Measurements from ENCODE around the gene TM9SF3. TPM values are rescaled to one million over a fixed set of nuclear protein-coding genes. Genes with fewer than 3 reads are reported as not detected.
"Not testable (repeated sequence)": the region's sequence is repeated elsewhere in the genome, so short reads cannot be mapped to it uniquely, and the experiment has no call there.

The TM9SF3 gene
- total RNA-seq, 1 experiment from 2014 or later: 59.5 TPM

- no peak for DNase-seq (ENCODE audit: low read depth)
These were observed 13.5 kb upstream of the TM9SF3 start for GRCh38 chr10:96600337-96600736.

DNA sequence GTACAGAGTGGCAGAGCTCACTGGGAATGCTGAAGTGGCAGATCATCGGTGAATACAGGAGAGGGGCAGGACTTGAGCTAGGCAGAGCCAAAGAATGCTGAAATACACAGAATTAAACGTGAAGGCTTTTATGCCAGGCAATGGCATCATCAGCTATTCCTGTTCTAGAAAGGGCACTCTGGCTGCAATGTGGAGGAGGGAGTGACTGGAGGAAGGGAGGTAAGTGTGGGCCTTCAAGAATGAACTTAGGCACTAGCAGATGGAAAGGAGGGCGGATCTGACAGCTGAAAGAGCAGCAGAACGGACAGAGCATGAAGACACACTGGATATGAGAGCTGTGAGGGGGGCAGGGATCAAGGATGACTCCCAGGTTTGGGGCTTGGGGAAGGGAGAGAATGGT lies 12.0 kb upstream of the TM9SF3 start:
- DNase-seq (ENCODE audit: low read depth): no peak

DNA sequence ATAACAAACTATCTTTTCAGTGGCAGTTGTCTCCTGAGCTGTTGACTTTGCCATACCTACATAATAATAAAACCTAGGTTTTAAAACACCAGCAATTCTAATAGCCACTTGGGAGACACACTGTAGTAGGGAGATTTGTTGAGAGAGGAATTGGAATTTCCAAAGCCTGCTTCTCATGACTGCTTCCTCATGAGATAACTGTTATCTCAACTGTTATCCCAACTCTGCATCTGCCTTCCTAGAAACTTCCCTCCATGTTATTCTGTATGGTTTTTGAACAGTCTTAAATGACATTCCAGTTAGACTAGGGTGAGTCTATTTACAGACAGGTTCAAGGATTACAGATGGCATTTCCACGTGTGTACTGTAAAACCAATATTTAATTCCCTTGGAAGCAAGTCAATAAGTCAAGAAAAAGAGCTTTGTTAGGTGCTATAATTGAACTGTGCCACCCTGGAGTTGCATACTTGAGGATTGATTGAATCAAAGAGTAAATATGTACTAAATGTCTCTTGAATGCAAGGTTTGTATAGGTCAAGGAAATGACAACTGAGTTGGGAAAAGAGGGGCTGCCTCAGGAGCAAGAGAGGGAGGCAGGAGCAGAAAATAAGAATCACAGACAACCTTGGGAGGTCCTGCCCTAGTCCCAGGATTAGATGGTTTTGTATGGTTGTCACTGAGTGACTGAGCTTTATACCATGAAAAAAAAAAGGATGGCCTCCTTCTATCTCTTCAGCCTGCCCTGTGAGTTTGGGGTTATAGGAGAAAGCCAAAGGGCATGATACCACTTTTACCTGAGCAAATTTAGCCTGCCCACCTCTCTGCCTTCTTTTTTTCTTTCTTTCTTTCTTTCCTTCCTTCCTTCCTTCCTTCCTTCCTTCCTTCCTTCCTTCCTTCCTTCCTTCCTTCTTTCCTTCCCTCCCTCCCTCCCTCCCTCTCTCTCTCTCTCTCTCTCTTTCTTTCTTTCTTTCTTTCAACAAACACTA lies 9.9 kb upstream of the TM9SF3 start:
- DNase-seq (ENCODE audit: low read depth): no peak

DNA sequence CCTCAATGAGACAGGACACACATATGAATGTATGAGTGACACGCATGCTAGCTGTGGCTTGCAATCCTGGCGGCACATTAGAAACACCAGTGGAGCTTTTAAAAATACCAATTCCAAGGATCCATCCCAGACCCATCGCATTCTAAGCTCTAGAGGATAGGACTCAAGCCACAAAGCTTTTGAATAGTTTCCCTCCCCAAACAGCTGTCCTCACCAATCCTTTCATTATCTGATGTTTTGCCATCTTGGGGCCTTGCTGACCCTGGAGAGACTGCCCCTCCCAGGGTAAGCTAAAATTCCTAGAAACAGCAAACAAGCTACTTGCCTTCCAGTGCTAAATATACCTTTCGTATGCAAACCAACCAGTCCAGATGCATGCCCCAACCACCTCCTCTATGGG lies 8.9 kb upstream of the TM9SF3 start:
- DNase-seq (ENCODE audit: low read depth): no peak

DNA sequence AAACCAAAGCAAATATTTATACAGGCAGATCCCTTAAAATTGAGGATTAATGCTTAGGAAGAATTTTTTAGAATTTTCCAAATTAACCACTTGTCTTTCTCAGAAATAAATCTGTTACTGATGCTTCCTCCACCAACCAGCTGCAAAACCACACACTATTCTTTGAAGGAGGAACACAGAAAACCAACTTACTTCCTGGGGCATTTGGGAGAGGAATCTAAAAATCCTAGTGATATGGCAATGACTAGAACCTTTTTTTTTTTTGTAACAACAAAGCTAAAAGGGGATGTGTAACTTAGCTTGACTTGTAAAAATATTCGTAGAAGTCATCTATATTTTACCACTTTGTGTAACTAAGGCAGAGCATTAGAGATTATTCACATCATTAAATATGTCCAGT lies 5.1 kb upstream of the TM9SF3 start:
- DNase-seq (ENCODE audit: low read depth): no peak

DNA sequence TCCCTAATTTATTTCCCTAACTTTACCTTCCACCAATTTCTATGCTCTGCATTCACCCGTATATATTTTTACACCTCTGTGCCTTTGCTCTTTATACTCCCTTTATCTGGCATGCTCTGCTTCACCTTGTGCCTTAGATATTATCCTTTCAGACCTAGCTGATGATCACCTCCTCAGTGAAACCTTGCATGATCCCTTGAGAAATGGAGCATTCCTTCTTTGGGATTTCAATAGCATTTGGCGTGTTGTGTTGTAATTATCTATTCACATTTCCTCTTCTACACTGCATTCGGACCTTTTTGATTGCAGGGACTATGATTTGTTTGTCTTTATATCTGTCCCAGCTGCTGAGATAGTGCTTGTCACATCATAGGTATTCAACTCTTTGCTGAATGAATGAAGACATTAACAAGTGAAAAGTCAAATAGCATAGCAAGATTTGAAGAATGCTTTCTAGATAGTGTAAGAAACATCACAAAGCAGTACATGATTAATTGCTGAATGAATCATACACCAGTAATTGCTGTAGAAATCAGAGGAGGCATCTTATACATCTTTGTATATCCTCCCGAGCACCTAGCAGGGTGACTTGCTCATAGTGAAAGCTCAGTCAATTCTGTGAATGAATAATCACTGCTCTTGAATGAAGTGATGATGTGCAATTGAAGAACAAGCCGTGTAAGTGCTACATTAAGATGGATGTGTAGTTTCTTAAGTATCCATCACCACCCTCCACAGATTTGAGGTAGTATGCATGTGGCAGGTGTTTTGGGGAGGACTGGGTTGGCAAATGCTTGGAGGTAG lies 2.0 kb upstream of the TM9SF3 start:
- peak; percentile 30 for DNase-seq (ENCODE audit: low read depth)

DNA sequence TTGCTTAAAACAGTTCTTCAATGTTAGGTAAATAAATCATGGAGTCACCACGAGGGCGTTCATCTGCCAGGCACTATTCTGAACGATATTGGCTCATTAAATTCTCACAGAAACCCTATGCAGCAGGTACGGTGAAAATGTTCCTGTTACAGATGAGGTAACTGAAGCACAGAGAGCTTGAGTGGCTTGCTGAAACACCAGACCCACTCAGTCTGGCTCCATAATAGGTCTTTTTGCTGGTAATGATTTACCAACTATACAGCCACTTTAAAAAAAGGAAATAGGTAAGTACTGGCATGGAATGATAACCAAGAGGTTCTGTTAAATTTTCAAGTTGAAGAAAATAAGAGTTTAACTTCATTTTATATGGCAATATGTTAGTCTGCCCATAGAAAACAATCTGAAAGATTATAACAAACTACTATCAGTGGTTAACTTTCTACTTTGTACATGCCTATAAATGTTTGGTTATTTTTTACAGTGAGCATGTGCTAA lies 1.3 kb upstream of the TM9SF3 start:
- no peak for DNase-seq (ENCODE audit: low read depth)

GRCh38 chr10:96587264-96588059 lies 650 bp upstream of the TM9SF3 start:
- DNase-seq (ENCODE audit: low read depth): peak; percentile 82

GRCh38 chr10:96585736-96586418 lies 935 bp downstream of the TM9SF3 start:
- DNase-seq (ENCODE audit: low read depth): peak; percentile 2

DNA sequence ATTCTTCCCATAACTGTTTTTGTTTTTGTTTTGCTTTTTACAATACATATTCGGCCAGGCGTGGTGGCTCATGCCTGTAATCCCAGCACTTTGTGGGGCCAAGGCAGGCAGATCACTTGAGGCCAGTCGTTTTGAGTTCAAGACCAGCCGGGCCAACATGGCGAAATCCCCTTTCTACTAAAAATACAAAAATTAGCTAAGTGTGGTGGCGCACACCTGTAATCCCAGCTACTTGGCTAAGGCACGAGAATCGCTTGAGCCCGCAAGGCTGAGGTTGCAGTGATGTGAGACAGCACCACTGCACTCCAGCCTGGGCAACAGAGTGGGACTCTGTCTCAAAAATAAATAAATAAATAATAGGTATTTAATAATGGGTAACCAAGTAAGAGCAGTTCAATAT lies 2.3 kb downstream of the TM9SF3 start:
- DNase-seq (ENCODE audit: low read depth): no peak

GRCh38 chr10:96584035-96584434 lies 2.8 kb downstream of the TM9SF3 start:
- no peak for DNase-seq (ENCODE audit: low read depth)

GRCh38 chr10:96579133-96579532 lies 7.7 kb downstream of the TM9SF3 start:
- no peak for DNase-seq (ENCODE audit: low read depth)

DNA sequence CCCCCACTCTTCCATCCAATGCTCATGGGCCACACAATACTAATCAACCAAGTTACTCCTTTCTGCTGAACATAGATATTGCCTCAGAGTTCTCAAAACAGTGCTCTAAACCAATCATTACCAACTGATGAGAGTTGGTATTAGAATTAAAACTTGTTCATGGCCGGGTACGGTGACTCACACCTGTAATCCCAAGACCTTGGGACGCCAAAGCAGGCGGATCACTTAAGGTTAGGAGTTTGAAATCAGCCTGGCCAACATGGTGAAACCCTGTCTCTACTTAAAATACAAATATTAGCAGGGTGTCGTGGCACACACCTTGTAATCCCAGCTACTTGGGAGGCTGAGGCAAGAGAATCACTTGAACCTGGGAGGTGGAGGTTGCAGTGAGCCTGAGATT lies 8.2 kb downstream of the TM9SF3 start:
- no peak for DNase-seq (ENCODE audit: low read depth)

DNA sequence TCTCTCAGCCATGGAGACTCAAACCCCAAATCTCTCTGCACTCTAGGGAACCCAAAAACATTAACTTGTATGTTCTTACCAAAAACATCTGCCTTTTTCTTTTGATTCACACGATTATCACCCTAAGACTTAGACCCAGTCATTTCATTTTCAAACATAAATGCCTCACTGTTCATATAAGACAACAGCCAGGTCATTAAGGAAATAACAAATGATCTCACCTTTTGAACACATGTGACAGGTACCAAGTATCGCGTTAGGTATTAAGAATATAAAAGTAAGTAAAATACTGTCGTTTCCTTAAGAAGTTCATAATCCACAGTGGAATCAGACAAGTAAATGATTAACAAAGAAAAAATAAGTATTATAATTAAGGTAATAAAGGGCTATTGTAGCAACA lies 8.8 kb downstream of the TM9SF3 start:
- DNase-seq (ENCODE audit: low read depth): no peak

DNA sequence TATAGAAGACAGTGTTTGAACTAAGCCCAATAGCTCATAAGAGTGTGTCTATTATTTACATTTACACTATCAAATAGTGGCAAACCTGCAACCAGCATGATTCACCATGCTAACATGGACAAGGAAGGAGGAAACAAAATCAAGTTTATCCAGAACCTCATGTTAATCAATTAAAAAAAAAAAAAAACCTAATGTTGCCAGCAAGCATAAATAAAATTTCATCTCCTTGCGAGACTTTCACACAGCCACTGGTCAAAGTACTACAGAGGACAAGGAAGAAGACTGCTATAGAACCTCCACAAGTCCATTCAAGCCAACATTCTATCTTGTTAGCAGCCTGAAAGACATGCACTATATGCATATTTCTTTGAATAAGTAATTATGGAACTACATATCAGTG lies 9.7 kb downstream of the TM9SF3 start:
- no peak for DNase-seq (ENCODE audit: low read depth)

DNA sequence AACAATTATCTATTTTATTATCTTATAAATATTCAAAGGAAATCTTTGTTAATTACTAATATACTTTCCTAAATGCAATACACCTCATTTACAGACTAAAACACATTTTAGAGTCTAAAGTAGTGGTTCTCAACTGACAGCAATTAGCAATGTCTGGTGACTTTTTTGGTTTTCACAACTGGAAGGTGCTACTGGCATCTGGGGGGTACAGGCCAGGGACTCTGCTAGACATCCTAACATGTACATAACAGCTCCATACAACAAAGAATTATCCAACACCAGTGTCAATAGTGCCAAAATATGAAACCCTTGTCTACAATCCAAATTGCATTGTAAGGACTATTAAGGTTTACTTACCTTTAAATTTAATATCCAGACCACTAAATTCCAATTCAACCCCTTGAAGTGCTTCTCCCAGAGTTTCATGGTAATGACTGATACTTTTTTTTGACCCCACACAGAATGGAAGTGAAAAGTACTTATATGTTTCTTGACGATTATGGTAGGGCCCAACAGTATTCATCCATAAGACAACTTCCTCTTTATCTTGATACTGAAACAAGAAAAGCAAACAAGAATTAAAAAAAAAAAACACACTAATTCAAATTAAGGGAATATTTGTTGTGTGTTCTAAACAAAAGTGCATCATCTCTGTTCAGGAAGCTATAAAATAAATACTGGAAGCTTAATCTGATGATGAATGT lies 10.4 kb downstream of the TM9SF3 start:
- DNase-seq (ENCODE audit: low read depth): no peak

GRCh38 chr10:96574564-96574963 lies 12.2 kb downstream of the TM9SF3 start:
- DNase-seq (ENCODE audit: low read depth): not testable (repeated sequence)

DNA sequence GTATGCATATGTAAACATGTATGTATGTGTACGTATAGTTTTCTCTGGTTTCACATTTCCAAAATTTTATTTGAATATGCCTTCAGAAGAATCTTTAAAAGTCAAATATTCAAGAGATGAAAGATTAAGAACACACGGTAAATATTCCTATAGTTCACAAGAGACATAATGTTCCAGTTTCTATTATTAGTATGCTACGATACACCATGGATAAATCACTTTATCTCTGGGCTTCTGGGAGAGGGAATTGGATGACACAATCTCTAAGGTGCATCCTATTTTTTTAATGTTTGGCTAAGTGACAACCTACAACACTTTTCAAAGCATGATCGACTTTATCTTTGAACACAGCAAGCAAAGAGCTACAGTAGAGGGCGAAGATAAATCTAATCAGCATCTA lies 13.8 kb downstream of the TM9SF3 start:
- no peak for DNase-seq (ENCODE audit: low read depth)

DNA sequence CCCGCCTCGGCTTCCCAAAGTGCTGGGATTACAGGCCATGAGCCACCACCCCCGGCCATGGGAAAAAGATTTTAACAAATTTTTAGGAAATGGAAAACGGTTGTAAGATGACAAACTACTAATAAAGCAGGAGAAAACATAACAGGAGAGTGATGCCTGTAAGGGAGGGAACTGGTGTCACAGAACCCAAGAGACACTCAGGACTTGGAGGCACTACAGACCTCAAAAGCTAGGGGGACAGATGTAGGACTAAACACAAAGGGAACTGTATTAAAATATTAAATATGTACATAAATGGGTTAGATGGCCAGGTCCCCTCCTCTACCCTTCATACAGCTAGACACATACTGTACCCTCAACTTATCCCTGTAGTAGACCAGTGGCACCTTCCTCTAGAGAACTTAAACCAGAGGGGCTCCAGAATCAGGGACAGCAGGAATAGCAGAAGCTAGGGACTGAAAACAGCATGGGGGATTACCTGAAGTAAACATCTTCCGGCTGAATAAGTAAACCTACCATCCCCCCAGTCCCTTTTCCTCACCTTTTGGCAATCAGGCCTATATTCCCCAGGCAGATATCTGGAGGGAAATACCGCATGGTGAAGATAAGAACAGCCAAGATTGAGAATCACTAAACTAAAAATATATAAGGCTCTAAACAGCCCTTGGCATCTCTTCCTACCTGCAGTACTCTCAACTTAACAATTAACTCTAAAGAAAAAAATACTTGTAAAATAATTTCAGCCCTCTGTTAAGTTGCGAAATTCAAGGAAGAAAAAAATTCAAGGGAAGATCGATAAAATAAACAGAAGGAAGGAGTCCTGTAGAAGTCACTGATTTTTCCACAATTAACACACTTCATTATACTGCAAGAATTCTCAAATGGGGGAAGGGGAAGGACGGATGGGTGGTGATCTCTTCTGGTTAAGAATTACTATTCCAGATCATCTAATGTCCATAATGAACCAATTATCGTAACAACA lies 15.5 kb downstream of the TM9SF3 start:
- DNase-seq (ENCODE audit: low read depth): no peak
